ENCODE measurements around the gene CHCHD3.

GRCh38 chr7:132789281-132789680, 292.6 kb downstream of the CHCHD3 start:
- no peak for TF ChIP-seq EZH2 (IDR thresholded peaks at IDR 0.05; ENCODE audit: low read length)
- TF ChIP-seq CTCF (optimal IDR thresholded peaks at IDR 0.05 in 1 of 3, IDR thresholded peaks at IDR 0.05 in 1 of 3, conservative IDR thresholded peaks at IDR 0.05 in 1 of 3; ENCODE audit: extremely low read depth in 1 of 3, insufficient read depth in 2 of 3, low read length in 3 of 3) = no peak
